NCI-H69 (cell line): ENCODE data around the gene GINM1.

Source experiments
- DNase-seq: peaks from one replicate; lab custom pipeline; 2025; lab: John Stamatoyannopoulos, UW

Gene GINM1

GRCh38 chr6:149593408-149593807 lies 27.2 kb downstream of the GINM1 start:
- DNase-seq = no peak

- no peak for DNase-seq
Observed at GRCh38 chr6:149600508-149600907, 34.3 kb downstream of the GINM1 start.

DNA sequence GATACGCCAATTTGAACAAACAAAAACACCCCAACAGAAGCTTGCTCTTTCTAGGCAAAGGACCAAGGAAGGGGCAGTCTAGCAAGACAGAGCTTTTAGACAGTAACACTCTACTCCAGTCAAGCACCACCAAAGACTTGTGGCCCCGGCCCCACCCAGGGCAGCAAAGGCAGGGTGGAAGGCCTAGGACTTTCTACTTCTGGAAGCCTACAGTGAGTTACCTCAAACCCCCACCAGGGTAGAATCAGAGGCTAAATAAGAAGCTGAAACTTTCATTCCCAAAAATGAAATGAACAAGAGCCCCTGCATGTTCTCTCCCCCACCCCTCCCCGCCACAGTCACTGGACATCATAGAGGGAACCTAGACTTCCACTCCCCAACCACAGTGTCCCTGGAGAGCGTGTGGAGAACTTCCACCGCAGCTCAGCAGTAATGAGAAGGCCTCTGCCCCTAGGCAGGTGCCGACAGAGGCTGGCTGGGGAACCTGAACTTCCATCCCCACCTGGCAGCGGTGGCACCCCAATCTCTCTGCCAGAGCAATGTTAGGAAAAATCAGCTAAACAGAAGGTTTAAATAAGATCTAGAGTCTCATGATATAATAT lies 42.3 kb downstream of the GINM1 start:
- no peak for DNase-seq

DNA sequence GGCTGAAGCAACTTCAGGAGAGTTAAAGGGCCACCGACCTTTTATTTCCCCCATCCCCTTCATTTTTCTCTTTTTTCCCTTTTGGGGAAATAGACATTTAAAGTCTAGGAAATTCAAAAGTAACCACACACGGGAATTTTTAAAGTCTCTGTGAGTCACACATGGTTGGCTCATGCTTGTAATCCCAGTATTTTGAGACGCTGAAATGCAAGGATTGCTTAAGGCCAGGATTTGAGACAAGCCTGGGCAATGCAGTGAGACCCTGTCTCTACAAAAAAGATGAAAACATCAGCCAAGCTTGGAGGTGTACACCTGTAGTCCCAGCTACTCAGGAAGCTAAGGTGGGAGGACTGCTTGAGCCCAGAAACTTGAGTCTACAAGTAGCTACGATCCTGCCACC lies 48.2 kb downstream of the GINM1 start:
- DNase-seq = no peak

- no peak for DNase-seq
Observed at GRCh38 chr6:149615805-149616204, 49.6 kb downstream of the GINM1 start.

DNA sequence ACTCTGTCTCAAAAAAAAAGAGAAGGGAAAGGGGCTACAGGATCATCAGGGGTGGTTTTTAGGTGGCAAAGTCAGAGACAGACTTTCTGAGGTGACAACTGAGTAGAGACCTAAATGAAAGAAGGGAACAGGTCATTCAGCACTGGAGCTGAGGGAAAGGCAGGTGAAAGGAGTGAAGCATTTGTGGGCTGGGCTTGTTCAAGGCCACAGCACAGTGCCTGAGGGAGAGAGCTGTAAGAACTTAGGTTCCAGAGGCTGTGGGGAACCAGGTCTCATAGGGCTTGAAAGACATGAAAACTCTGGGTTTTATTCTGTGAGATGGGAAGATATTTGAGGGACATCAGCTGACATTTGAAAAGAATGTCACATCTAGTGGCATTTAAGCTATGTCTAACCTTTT lies 61.5 kb downstream of the GINM1 start:
- DNase-seq = no peak

DNA sequence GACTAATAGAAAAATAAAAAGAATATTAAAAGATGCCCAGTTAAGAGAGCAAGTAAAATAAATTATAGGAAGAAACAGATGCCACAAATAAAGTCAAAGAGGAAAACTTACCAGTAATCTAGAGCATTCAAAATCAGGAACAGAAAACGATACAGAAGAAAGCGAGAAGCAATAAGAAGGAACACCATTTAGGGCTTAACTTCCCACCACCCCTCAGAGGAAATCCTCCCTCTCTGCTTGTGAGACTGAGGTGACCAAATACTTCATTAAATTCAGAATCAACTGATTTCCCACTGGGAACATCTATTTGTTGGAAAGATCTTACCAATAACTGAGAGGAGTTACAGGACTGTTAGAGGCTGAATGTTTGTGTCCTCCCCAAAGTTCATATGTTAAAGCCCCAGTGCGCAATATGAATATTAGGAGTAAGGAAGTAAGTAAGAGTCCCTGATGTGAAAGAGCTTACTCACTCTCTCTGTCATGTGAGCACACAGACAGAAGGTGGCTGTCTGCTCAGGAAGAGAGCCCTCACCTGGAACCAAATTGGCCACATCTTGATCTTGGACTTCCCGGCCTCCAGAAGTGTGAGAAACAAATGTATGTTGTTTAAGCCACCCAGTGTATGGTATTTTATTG lies 62.8 kb downstream of the GINM1 start:
- DNase-seq = no peak

DNA sequence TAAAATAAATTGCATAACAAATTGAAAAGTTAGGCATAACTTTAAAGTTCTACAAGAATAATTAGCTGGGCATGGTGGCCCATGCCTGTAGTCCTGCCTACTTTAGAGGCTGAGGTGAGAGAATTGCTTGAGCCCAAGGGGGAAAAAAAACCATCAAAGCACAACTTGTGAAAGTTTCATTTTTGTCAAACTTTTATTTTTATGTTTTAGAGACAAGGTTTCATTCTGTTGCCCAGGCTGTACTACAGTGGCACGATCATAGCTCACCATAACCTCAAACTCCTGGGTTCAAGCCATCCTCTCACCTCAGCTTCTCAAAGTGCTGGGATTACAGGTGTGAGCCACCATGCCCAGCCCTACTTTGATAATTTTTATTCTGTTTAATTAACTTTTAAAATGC lies 68.1 kb downstream of the GINM1 start:
- DNase-seq = no peak

DNA sequence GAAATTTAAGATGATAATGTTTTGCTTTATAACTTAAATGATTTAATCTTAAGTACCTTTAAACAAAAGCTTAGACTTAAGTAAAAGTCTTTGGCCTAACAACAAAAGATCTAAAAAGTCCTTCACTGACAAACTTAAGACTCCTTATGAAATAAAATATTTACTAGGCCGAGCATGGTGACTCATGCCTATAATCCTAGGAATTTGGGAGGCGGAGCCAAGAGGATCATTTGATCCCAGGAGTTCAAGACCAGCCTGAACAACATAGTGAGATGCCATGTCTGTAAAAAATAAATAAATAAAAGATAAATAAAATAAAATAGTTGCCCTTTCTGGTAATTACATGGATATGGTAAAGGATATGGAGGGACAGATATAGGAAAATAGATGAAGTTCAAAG lies 69.9 kb downstream of the GINM1 start:
- DNase-seq = no peak
